HG02571 (cell line): ENCODE measurements around the gene INSL4.

ENCODE experiments used
- ATAC-seq: cut with Tn5 transposase; IDR thresholded peaks from one replicate; pipeline ENCODE4 v1.9.1; 2021; ENCODE audit warnings: mild to moderate bottlenecking, moderate library complexity; ENCODE audit not compliant: unreplicated experiment

The INSL4 gene

GRCh38 chr9:5231212-5231611 is at the start of gene INSL4:
TSS of gene INSL4 (plus strand) at chr9:5231419. CDS start at chr9:5231524, 105 bp downstream.
- ATAC-seq, result no peak

GRCh38 chr9:5184776-5185175 is 46.4 kb upstream of the INSL4 start:
- no peak for ATAC-seq

- ATAC-seq, result no peak
Measured at GRCh38 chr9:5185220-5185840, 45.9 kb upstream of the INSL4 start, which contains the start of gene INSL6. TSS of gene INSL6 (minus strand) at chr9:5185639. CDS start at chr9:5185602, 37 bp downstream.

GRCh38 chr9:5186416-5187169 is 44.6 kb upstream of the INSL4 start:
- no peak for ATAC-seq

- ATAC-seq, result no peak
Measured at GRCh38 chr9:5188060-5188984, 42.9 kb upstream of the INSL4 start.

- ATAC-seq, result no peak
Measured at GRCh38 chr9:5191985-5192384, 39.2 kb upstream of the INSL4 start.

GRCh38 chr9:5193345-5193744 is 37.9 kb upstream of the INSL4 start:
- ATAC-seq, result no peak

GRCh38 chr9:5195463-5195862 is 35.8 kb upstream of the INSL4 start:
- ATAC-seq, result no peak

GRCh38 chr9:5205071-5205470 is 26.1 kb upstream of the INSL4 start:
- no peak for ATAC-seq

- ATAC-seq, result no peak
Measured at GRCh38 chr9:5230554-5230953, 665 bp upstream of the INSL4 start.

- ATAC-seq, result no peak
Measured at GRCh38 chr9:5263351-5264218, 32.4 kb downstream of the INSL4 start.

GRCh38 chr9:5264219-5264595 is 33.0 kb downstream of the INSL4 start:
- no peak for ATAC-seq

GRCh38 chr9:5265939-5266338 is 34.7 kb downstream of the INSL4 start:
- no peak for ATAC-seq

- ATAC-seq, result no peak
Measured at GRCh38 chr9:5269249-5269715, 38.1 kb downstream of the INSL4 start.

- no peak for ATAC-seq
Measured at GRCh38 chr9:5274770-5275169, 43.6 kb downstream of the INSL4 start.

- ATAC-seq, result no peak
Measured at GRCh38 chr9:5278486-5278885, 47.3 kb downstream of the INSL4 start.
